Sigmoid colon (tissue), 7 donors: ENCODE data around the gene MVB12B. TPM values are rescaled to one million over a fixed set of nuclear protein-coding genes. Genes with fewer than 3 reads are reported as not detected.

Experiments used
- DNase-seq: peaks from one replicate; pipeline ENCODE4 v3.0.0-alpha.2; 2019
- H3K27ac ChIP-seq, 4 donors: fragments of 200-600 bp; sonication (generic); one replicate each; pipeline ENCODE4 v1.5.1; 2016 to 2019; ENCODE audit warnings: mild to moderate bottlenecking in 1 of 4
- H3K27me3 ChIP-seq, 3 donors: fragments of 200-600 bp; sonication (generic); one replicate each; pipeline ENCODE4 v1.5.1; 2019; ENCODE audit warnings: mild to moderate bottlenecking in 1 of 3
- H3K36me3 ChIP-seq, 4 donors: fragments of 200-600 bp; sonication (generic); one replicate each; pipeline ENCODE4 v1.5.1; 2016 to 2019
- H3K4me1 ChIP-seq, 4 donors: fragments of 200-600 bp; sonication (generic); one replicate each; pipeline ENCODE4 v1.5.1; 2017 to 2019
- H3K4me3 ChIP-seq, 4 donors: fragments of 200-600 bp; sonication (generic); one replicate each; pipeline ENCODE4 v1.5.1; 2017 to 2019; ENCODE audit warnings: mild to moderate bottlenecking in 2 of 4, moderate library complexity in 1 of 4
- H3K9me3 ChIP-seq, 4 donors: fragments of 200-600 bp in 3 of 4; sonication (generic) in 3 of 4; one replicate each; pipeline versions ENCODE4 v1.5.1 to v1.6.1; 2013 to 2019
- EP300 ChIP-seq, 4 donors: sonication (generic); formaldehyde crosslinking; IDR thresholded peaks; one replicate each; pipeline ENCODE4 v1.6.1; 2017; ENCODE audit warnings: antibody characterized with exemption in 4 of 4
- POLR2A ChIP-seq, 2 donors: fragments of 450-650 bp; IDR thresholded peaks; one replicate each; pipeline ENCODE4 v1.6.1; 2016; ENCODE audit warnings: antibody characterized with exemption in 2 of 2, mild to moderate bottlenecking in 2 of 2, moderate library complexity in 2 of 2
- POLR2AphosphoS5 ChIP-seq, 4 donors: sonication (generic); formaldehyde crosslinking; IDR thresholded peaks; one replicate each; pipeline ENCODE4 v1.6.1; 2017; ENCODE audit warnings: antibody characterized with exemption in 4 of 4
- WGBS, 2 donors: extraction: QIAGEN DNeasy Blood & Tissue Kit; methylation state at CpG; one replicate each; pipeline ENCODE4 v1.1.7; 2013; 5-methylcytosine and 5-hydroxymethylcytosine counted together
- intact Hi-C: fragments of 100-400 bp; cut with DNase I; formaldehyde crosslinking; loops from one replicate; pipeline ENCODE4 v1.15.1; 2023
- polyA plus RNA-seq, 3 donors: library from polyadenylated mRNA; stranded (reverse); fragments of 200-250 nt; gene quantifications; one replicate each; pipeline ENCODE4 v1.2.3, GENCODE V29; 2013
- total RNA-seq, 4 donors: library from RNA; depleted of rRNA; stranded (reverse); fragments of >200 nt; gene quantifications; one replicate each; pipeline ENCODE4 v1.1.0, GENCODE V29; 2016
- TF ChIP-seq, protein P1 (sequence below), 4 experiments: fragments of 450-650 bp in 3 of 4; fragments of 200-600 bp in 1 of 4; IDR thresholded peaks; one replicate each; pipeline ENCODE4 v1.5.1; 2016 to 2019; ENCODE audit warnings: antibody characterized with exemption in 4 of 4, mild to moderate bottlenecking in 3 of 4, moderate library complexity in 2 of 4
- donor health status: healthy with polysubstance abuse.
- donor health status: Bipolar disorder and iron deficiency.
- donor health status: healthy.

MVB12B gene
- total and polyA plus RNA-seq, 7 donors: 5.1 to 14.4 (median 12.2) TPM

DNA sequence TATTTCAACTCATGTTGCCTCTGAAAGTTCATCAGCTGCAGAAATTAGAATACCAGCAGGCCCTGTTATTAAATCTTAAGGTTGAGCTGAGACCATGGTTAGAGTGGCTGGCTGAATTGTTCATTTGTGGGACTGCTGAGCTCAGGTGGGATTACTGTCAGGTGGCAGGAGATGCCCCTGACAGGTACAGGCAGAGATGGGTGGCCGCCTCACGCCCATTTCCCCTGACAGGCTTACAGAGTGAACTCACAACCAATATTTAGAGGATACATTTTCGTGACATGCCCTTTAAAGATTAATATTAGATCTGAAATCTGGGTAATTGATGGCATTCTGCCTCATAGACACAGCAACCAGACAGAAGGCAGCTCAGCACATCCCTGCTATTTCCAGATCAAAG lies 136.0 kb downstream of the MVB12B start:
- Histone ChIP-seq H3K4me3 (no peak overlapping the region), H3K4me1 (peaks cover 0 to 9% (median 0%) of the 10 kb centered on the region in 4 donors), H3K27me3 (no peaks in the 10 kb centered on the region), H3K36me3 (no peaks in the 10 kb centered on the region), H3K9me3 (no peaks in the 10 kb centered on the region), H3K27ac (no peak overlapping the region)
- TF ChIP-seq POLR2AphosphoS5 (IDR thresholded peaks at IDR 0.05): no peak
- no peak for TF ChIP-seq EP300 (IDR thresholded peaks at IDR 0.05)
- no peak for TF ChIP-seq POLR2A (IDR thresholded peaks at IDR 0.05)
- TF ChIP-seq, protein P1, sequence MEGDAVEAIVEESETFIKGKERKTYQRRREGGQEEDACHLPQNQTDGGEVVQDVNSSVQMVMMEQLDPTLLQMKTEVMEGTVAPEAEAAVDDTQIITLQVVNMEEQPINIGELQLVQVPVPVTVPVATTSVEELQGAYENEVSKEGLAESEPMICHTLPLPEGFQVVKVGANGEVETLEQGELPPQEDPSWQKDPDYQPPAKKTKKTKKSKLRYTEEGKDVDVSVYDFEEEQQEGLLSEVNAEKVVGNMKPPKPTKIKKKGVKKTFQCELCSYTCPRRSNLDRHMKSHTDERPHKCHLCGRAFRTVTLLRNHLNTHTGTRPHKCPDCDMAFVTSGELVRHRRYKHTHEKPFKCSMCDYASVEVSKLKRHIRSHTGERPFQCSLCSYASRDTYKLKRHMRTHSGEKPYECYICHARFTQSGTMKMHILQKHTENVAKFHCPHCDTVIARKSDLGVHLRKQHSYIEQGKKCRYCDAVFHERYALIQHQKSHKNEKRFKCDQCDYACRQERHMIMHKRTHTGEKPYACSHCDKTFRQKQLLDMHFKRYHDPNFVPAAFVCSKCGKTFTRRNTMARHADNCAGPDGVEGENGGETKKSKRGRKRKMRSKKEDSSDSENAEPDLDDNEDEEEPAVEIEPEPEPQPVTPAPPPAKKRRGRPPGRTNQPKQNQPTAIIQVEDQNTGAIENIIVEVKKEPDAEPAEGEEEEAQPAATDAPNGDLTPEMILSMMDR (IDR thresholded peaks at IDR 0.05): no peak
- 91 to 98% methylated on average over 3 of the region's 3 CpGs for WGBS, 2 donors
- intact Hi-C loops: no loop called here
- no peak for DNase-seq

DNA sequence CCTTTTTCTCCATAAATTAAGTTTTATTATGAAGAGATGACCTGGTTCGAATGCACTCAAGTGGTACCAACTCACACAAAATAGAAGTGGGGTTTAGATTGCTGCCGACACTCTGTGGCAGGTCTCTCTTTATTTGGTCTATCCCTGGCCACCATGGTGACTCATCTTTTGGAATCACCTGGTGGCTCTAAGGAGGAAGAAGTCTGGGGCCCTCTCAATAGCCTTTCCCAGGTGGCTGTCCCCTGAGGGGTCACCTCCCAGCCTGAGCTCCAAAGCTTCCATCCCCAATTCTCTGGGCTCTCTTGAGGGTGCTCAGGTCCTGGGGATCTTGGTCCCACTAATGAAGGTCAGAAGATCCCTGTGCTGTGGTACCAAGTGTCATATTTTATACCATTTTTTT lies 136.8 kb downstream of the MVB12B start:
- no peak for TF ChIP-seq POLR2A (IDR thresholded peaks at IDR 0.05)
- TF ChIP-seq, protein P1 (IDR thresholded peaks at IDR 0.05): no peak
- no peak for TF ChIP-seq POLR2AphosphoS5 (IDR thresholded peaks at IDR 0.05)
- no peak for TF ChIP-seq EP300 (IDR thresholded peaks at IDR 0.05)
- peaks cover 0 to 9% (median 0%) of the 10 kb centered on the region in 4 donors for H3K4me1 ChIP-seq

DNA sequence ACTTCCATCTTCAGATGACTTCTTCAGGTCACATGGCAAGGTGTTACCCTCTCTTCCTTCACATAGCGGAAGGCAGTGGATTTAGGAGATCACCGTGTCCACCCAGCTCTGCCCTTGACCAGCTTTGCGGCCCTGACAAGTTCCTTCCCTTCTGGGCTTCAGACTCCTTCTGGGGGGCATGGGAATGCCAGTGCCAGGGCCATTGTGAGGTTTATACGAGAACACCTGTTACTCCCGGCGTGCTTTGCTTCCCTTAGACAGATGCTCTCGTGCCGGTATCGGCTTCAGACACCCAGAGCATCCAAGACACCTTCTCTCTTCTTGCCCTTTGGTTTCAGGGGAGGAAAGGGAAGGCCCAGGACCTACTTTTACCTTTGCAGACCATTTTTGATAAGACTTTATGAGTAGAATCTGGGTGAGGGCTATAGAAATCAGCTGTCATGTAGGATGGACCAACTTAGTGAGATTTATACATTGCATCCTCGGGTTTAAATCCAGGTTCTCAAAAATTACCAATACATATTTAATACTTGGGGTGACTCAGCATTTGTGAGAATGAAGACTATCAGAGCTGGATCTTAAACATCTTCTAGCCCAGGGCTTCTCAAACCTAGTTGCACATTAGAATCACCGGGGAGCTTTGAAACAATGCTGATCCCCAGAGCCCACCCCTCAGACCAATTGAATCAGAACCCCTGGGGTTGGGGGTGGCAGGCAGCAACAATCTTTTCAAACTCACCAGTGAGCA lies 138.2 kb downstream of the MVB12B start:
- intact Hi-C loops: no loop called here

More for the DNA sequence above, 136.8 kb downstream of the MVB12B start:
- no peaks in the 10 kb centered on the region for H3K27me3 ChIP-seq
- intact Hi-C loops: no loop called here
- peak; percentile 5 for DNase-seq
- no peaks in the 10 kb centered on the region for H3K9me3 ChIP-seq
- H3K27ac ChIP-seq: no peak overlapping the region
- no peak overlapping the region for H3K4me3 ChIP-seq
- 95 to 96% methylated on average over 2 of the region's 2 CpGs for WGBS, 2 donors
- H3K36me3 ChIP-seq: peaks cover 0 to 4% (median 0%) of the 10 kb centered on the region in 4 donors

DNA sequence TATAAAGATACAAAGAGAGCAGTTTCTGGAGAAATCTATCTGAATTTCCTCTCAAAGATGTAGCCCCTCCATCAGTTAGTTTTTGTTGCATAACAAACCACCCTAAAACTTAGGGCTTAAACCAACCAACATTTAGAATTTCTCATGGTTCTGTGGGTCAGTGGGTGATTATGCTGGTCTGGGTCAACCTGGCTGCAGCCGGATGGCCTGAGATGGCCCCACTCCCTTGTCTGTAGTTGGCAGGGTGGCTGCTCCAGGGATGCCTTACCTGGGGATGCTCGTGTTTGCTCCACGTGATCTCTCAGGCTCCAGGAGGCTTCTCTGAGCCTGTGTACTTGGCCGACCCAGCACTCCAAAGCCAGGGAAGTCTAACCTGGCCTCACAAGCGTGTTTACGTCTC lies 139.3 kb downstream of the MVB12B start:
- TF ChIP-seq POLR2A (IDR thresholded peaks at IDR 0.05) (no peak), POLR2AphosphoS5 (IDR thresholded peaks at IDR 0.05) (no peak), EP300 (IDR thresholded peaks at IDR 0.05) (no peak)
- TF ChIP-seq, protein P1 (IDR thresholded peaks at IDR 0.05): no peak
- no peaks in the 10 kb centered on the region for H3K4me1 ChIP-seq
- DNase-seq: peak; percentile 25
- intact Hi-C loops: no loop called here
- peaks cover 0 to 10% (median 2%) of the 10 kb centered on the region in 4 donors for H3K36me3 ChIP-seq
- no peaks in the 10 kb centered on the region for H3K9me3 ChIP-seq
- WGBS, 2 donors: 95 to 97% methylated on average over 6 of the region's 6 CpGs
- H3K27ac ChIP-seq: no peak overlapping the region
- no peak overlapping the region for H3K4me3 ChIP-seq
- H3K27me3 ChIP-seq: no peaks in the 10 kb centered on the region

More for the DNA sequence above, 138.2 kb downstream of the MVB12B start:
- no peaks in the 10 kb centered on the region for H3K27me3 ChIP-seq
- peak; percentile 19 for DNase-seq
- TF ChIP-seq EP300 (IDR thresholded peaks at IDR 0.05) (no peak), POLR2A (IDR thresholded peaks at IDR 0.05) (no peak), POLR2AphosphoS5 (IDR thresholded peaks at IDR 0.05) (no peak)
- TF ChIP-seq, protein P1 (IDR thresholded peaks at IDR 0.05): no peak
- WGBS, 2 donors: 97% methylated on average over 11 of the region's 11 CpGs
- peaks cover 0 to 10% (median 2%) of the 10 kb centered on the region in 4 donors for H3K36me3 ChIP-seq
- H3K4me1 ChIP-seq: peaks cover 0 to 6% (median 0%) of the 10 kb centered on the region in 4 donors
- H3K4me3 ChIP-seq: no peak overlapping the region
- no peaks in the 10 kb centered on the region for H3K9me3 ChIP-seq
- no peak overlapping the region for H3K27ac ChIP-seq
